GM12874 (cell line): ENCODE data around the gene ERC1.

Experiments
- TF ChIP-seq, protein P1 (sequence below): IDR thresholded peaks from 2 replicates; pipeline ENCODE4 v1.5.1; 2011; ENCODE audit warnings: low read depth, mild to moderate bottlenecking, control low read depth, low read length, moderate library complexity; ENCODE audit not compliant: insufficient read depth

Gene ERC1

DNA sequence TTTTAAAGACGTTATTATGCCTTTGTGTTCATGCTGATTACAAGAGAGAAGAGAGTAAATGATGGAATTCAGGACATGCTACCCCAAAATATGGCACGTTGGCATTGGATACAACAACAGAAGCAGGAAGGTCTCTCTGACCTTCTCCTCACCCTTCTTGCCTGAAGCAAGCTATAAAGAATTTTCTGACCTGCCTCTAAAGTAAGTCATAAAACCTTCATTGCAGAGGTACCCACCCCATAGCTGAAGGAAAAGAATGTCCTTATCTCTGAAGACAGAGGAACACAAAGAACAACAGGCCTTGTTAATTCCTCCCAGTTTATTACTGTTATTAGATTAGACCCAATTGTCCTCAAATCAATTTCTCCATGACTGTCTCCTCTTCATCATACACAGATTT, 427.1 kb downstream of the ERC1 start:
- TF ChIP-seq, protein P1, sequence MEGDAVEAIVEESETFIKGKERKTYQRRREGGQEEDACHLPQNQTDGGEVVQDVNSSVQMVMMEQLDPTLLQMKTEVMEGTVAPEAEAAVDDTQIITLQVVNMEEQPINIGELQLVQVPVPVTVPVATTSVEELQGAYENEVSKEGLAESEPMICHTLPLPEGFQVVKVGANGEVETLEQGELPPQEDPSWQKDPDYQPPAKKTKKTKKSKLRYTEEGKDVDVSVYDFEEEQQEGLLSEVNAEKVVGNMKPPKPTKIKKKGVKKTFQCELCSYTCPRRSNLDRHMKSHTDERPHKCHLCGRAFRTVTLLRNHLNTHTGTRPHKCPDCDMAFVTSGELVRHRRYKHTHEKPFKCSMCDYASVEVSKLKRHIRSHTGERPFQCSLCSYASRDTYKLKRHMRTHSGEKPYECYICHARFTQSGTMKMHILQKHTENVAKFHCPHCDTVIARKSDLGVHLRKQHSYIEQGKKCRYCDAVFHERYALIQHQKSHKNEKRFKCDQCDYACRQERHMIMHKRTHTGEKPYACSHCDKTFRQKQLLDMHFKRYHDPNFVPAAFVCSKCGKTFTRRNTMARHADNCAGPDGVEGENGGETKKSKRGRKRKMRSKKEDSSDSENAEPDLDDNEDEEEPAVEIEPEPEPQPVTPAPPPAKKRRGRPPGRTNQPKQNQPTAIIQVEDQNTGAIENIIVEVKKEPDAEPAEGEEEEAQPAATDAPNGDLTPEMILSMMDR, result no peak

DNA sequence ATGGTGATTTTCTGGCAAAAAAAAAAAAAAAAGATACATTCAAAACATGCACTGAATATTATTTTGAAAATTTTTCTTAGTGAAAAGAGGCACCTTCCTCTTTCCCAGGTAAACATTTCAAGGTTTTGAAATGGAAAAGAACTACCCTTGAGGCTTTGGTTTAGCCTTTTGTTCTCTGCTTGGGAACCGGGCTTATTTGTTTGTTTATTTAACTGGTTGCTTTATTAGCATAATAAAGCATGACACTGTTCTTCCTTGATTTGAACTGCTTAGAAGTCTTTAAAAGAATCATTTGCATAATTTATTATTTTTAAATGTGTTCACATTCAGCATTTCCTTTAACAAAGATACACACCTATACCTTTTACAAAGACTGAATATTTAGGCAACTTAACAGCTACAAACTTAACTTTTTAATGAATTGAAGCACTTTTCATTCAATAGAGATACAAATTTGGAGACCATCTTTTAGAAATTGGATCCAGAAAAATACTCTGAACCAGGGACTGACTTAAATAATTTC, 428.9 kb downstream of the ERC1 start:
- TF ChIP-seq, protein P1, result no peak

DNA sequence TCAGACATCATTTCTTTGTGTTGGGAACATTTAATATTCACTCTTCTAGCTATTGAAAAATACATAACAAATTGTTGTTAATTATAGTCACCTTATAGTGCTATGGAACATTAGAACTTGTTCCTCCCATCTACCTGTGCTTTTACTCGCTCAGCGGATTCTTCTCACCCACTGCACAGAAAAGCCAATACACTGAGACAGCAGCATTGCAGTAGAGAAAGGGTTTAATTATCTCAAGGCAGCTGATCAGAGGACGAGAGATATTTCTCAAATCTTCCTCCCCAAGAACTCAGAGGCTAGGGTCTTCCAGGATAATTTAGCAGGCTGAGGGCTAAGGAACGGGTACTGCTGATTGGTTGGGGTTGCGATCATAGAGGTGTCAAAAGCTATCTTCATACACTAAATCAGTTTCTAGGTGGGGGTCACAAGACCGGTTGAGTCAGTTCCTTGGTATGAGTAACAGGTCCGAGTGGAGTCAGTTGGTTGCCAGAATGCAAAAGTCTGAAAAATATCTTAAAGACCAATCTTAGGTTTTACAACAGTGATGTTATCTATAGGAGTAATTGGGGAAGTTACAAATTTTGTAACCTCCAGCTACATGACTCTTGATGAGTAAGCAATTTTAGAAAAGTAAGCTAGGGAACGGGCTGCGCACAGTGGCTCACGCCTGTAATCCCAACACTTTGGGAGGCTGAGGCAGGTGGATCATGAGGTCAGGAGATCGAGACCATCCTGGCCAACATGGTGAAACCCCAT, 430.2 kb downstream of the ERC1 start:
- TF ChIP-seq, protein P1, result no peak

DNA sequence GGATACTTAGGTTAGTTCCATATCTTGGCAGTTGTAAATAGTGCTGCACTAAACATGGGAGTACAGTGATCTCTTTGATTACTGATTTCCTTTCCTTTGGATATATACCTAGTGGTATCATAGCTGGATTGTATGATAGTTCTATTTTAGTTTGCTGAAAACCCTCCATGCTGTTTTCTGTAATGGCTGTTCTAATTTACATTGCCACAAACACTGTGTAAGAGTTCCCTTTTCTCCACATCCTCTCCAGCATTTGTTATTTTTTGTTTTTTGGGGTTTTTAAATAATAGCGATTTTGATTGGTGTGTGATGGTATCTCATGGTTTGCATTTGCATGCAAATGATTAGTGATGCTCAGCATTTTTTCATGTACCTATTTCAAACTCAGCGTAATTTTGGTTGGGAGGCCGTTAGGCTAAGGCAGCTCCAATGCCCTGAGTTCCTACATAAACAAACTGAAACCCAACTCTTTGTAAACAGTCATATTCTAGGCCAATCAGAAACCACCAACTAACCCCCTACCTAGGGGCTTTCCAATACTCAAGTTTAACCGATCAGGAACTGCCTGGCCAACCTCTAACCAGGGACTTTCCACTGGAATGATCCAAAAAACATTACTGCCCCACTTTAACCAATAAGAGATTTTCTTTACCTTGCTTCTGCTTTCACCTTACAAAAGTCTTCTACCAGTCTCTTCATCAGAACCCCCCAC, 431.7 kb downstream of the ERC1 start:
- TF ChIP-seq, protein P1, result no peak

DNA sequence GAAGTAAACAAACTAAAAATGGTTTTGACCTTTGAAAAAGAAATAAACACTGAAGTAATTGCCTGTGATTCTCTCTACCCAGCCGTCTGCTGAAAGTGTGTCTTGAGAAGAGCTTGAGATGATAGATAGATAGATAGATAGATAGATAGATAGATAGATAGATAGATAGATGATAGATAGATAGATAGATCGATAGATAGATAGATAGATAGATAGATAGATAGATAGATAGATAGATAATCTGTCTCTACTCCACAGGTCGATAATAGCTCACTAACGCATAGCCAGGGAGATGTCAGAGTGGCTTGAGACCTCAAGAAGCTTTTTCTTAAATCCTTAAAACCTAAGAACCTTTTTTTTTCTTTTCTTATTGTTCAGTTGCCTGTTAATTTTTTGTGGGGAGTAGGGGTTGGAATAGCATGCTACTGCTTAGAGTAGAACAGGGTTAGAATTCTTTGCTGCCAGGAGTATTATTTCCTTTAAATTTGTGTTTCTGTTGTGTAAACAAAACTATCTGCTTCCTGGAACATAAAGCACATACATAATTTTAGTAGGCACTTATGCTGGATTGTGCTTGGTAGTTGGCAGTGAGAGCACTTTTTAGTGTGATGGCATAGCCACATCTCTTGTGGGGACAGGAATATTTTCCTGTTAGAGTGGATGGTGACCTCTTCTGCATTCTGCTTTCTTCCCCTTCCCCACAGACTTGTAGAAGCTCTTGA, 433.8 kb downstream of the ERC1 start:
- TF ChIP-seq, protein P1, result no peak

DNA sequence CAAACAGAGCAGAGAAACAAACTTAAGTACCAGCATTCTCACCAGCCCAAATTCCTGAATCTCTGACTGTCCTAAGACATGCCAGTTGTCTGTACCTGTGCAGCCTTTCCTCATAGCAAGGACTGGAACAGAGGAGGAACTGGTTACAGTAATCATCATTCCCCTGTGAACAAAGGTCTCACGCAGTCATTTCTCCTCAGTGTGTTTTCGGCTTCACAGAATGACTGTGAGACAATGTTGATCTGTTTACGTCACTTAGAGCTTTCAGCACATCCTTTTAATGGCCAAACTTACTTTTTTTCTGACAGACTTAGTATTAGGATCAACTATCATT, 434.3 kb downstream of the ERC1 start:
- TF ChIP-seq, protein P1, result no peak

DNA sequence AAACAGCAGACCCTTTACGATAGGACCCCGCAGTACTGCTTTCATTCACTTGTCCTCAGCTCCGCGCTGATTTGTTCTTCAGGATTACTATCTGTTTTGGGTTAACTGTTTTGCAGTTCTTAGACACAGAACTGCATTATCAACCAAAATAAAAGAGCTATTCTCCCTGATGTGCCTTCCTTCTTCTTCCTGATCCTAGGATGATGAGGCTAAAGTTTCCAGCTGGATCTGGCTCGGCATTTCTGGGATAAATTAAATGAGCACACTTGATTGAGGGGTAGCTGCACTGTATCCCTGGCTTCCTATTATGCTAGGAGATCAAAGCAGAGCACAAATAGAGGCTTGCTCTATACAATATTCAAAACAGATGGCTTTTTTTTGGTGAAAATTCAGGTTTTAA, 437.6 kb downstream of the ERC1 start:
- TF ChIP-seq, protein P1, result no peak
